ENCODE data around the gene PGBD5. TPM values are rescaled to one million over a fixed set of nuclear protein-coding genes. Genes with fewer than 3 reads are reported as not detected.

The PGBD5 gene
- polyA plus RNA-seq, 3 donors: 0.44 TPM; not detected in 2

- no peak overlapping the region for H3K9ac ChIP-seq (ENCODE audit: insufficient read depth, low read length, poor library complexity, severe bottlenecking)
- intact Hi-C loops (cut with micrococcal nuclease): no loop called here
These were observed 57.3 kb downstream of the PGBD5 start for GRCh38 chr1:230368871-230369270.

GRCh38 chr1:230368363-230368762 is 57.8 kb downstream of the PGBD5 start:
- no peak overlapping the region for H3K27ac Mint-ChIP-seq
- H3K27ac ChIP-seq (ENCODE audit: low read depth in 1 of 2, low read length in 2 of 2): no peak overlapping the region
- 73% methylated on average over 5 of the region's 5 CpGs for WGBS (ENCODE audit: insufficient coverage)
- H3K4me1 Mint-ChIP-seq: no peaks in the 10 kb centered on the region
- H3K9me3 Mint-ChIP-seq: no peaks in the 10 kb centered on the region
- intact Hi-C loops (cut with micrococcal nuclease): no loop called here
- H3K36me3 Mint-ChIP-seq: no peaks in the 10 kb centered on the region
- no peak overlapping the region for H3K4me2 ChIP-seq (replicated peaks; ENCODE audit: extremely low read depth, low read length, poor library complexity, severe bottlenecking)
- no peak for DNase-seq
- H3K79me2 ChIP-seq (ENCODE audit: insufficient read depth, low read length): no peaks in the 10 kb centered on the region
- no peaks in the 10 kb centered on the region for H3K4me1 ChIP-seq (ENCODE audit: control insufficient read depth in 1 of 2, insufficient read depth in 2 of 2, low read length in 2 of 2)
- no peak overlapping the region for H3K4me3 Mint-ChIP-seq
- TF ChIP-seq, protein P1, sequence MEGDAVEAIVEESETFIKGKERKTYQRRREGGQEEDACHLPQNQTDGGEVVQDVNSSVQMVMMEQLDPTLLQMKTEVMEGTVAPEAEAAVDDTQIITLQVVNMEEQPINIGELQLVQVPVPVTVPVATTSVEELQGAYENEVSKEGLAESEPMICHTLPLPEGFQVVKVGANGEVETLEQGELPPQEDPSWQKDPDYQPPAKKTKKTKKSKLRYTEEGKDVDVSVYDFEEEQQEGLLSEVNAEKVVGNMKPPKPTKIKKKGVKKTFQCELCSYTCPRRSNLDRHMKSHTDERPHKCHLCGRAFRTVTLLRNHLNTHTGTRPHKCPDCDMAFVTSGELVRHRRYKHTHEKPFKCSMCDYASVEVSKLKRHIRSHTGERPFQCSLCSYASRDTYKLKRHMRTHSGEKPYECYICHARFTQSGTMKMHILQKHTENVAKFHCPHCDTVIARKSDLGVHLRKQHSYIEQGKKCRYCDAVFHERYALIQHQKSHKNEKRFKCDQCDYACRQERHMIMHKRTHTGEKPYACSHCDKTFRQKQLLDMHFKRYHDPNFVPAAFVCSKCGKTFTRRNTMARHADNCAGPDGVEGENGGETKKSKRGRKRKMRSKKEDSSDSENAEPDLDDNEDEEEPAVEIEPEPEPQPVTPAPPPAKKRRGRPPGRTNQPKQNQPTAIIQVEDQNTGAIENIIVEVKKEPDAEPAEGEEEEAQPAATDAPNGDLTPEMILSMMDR (IDR thresholded peaks at IDR 0.05): no peak
- no peak overlapping the region for H3K4me3 ChIP-seq (replicated peaks in 1 of 3; ENCODE audit: low read depth in 2 of 3, low read length in 3 of 3)
- H3K27me3 ChIP-seq (ENCODE audit: control insufficient read depth in 2 of 2, insufficient read depth in 2 of 2, low read length in 2 of 2): no peaks in the 10 kb centered on the region
- no peaks in the 10 kb centered on the region for H3K9me3 ChIP-seq (replicated peaks in 1 of 2; ENCODE audit: control insufficient read depth in 1 of 2, insufficient read depth in 1 of 2, low read length in 2 of 2)
- peaks cover 8 to 15% (median 12%) of the 10 kb centered on the region in 3 donors for H3K27me3 Mint-ChIP-seq (ENCODE audit: low read depth in 3 of 3)
- no peaks in the 10 kb centered on the region for H3K36me3 ChIP-seq (replicated peaks in 1 of 2; ENCODE audit: control insufficient read depth in 1 of 2, insufficient read depth in 2 of 2, low read length in 2 of 2)
- no peak overlapping the region for H3K9ac ChIP-seq (ENCODE audit: insufficient read depth, low read length, poor library complexity, severe bottlenecking)
- no peak overlapping the region for H2AFZ ChIP-seq (ENCODE audit: insufficient read depth, low read depth, low read length, poor library complexity, severe bottlenecking)
- H4K20me1 ChIP-seq (ENCODE audit: insufficient read depth, low read length): no peaks in the 10 kb centered on the region

More at GRCh38 chr1:230368871-230369270, 57.3 kb downstream of the PGBD5 start:
- H3K27me3 ChIP-seq (ENCODE audit: control insufficient read depth in 2 of 2, insufficient read depth in 2 of 2, low read length in 2 of 2): no peaks in the 10 kb centered on the region
- H3K79me2 ChIP-seq (ENCODE audit: insufficient read depth, low read length): no peaks in the 10 kb centered on the region
- Mint-ChIP-seq H3K27me3 (ENCODE audit: low read depth in 3 of 3) (peaks cover 8 to 15% (median 12%) of the 10 kb centered on the region in 3 donors), H3K9me3 (no peaks in the 10 kb centered on the region), H3K27ac (no peak overlapping the region), H3K4me1 (no peaks in the 10 kb centered on the region), H3K4me3 (no peak overlapping the region), H3K36me3 (no peaks in the 10 kb centered on the region)
- no peaks in the 10 kb centered on the region for H3K4me1 ChIP-seq (ENCODE audit: control insufficient read depth in 1 of 2, insufficient read depth in 2 of 2, low read length in 2 of 2)
- H3K36me3 ChIP-seq (replicated peaks in 1 of 2; ENCODE audit: control insufficient read depth in 1 of 2, insufficient read depth in 2 of 2, low read length in 2 of 2): no peaks in the 10 kb centered on the region
- H3K4me2 ChIP-seq (replicated peaks; ENCODE audit: extremely low read depth, low read length, poor library complexity, severe bottlenecking): no peak overlapping the region
- no peaks in the 10 kb centered on the region for H4K20me1 ChIP-seq (ENCODE audit: insufficient read depth, low read length)
- no peak for DNase-seq
- no peaks in the 10 kb centered on the region for H3K9me3 ChIP-seq (replicated peaks in 1 of 2; ENCODE audit: control insufficient read depth in 1 of 2, insufficient read depth in 1 of 2, low read length in 2 of 2)
- TF ChIP-seq, protein P1 (IDR thresholded peaks at IDR 0.05): no peak
- H2AFZ ChIP-seq (ENCODE audit: insufficient read depth, low read depth, low read length, poor library complexity, severe bottlenecking): no peak overlapping the region
- no peak overlapping the region for H3K4me3 ChIP-seq (replicated peaks in 1 of 3; ENCODE audit: low read depth in 2 of 3, low read length in 3 of 3)
- 63% methylated on average over 3 of the region's 4 CpGs for WGBS (ENCODE audit: insufficient coverage)
- no peak overlapping the region for H3K27ac ChIP-seq (ENCODE audit: low read depth in 1 of 2, low read length in 2 of 2)

All from CD14-positive monocyte (primary cell).